ENCODE results near the gene AMPH.
A peak's percentile ranks its signal among the peaks of the same experiment; 100 is the strongest.
"Not testable (repeated sequence)": the region's sequence is repeated elsewhere in the genome, so short reads cannot be mapped to it uniquely, and the experiment has no call there.

AMPH gene

GRCh38 chr7:38351601-38352000, 279.6 kb downstream of the AMPH start:
- no peak overlapping the region for H3K4me3 ChIP-seq (ENCODE audit: low read length)
- no peak for TF ChIP-seq ZNF274 (IDR thresholded peaks at IDR 0.05; ENCODE audit: low read depth, low read length)

- H3K4me3 ChIP-seq (ENCODE audit: low read length) = peak overlapping the region; percentile 69; the same call in 1 of the 2 replicates
These were observed 280.4 kb downstream of the AMPH start for GRCh38 chr7:38350777-38351176.

- H3K4me3 ChIP-seq (ENCODE audit: low read length) = peak overlapping the region; percentile 60; the same call in 1 of the 2 replicates
These were observed 281.1 kb downstream of the AMPH start for GRCh38 chr7:38349869-38350583.

GRCh38 chr7:38349126-38349795, 281.9 kb downstream of the AMPH start:
- peak overlapping the region; percentile 60; the same call in 1 of the 2 replicates for H3K4me3 ChIP-seq (ENCODE audit: low read length)

GRCh38 chr7:38345299-38346172, 285.6 kb downstream of the AMPH start:
- H3K4me3 ChIP-seq (ENCODE audit: low read length) = not testable (repeated sequence)

- H3K4me3 ChIP-seq (ENCODE audit: low read length) = not testable (repeated sequence)
These were observed 286.4 kb downstream of the AMPH start for GRCh38 chr7:38344741-38345140.

GRCh38 chr7:38342135-38342534, 289.0 kb downstream of the AMPH start:
- not testable (repeated sequence) for H3K4me3 ChIP-seq (ENCODE audit: low read length)

- H3K4me3 ChIP-seq (ENCODE audit: low read length) = not testable (repeated sequence)
These were observed 289.9 kb downstream of the AMPH start for GRCh38 chr7:38341172-38341705.

- H3K4me3 ChIP-seq (ENCODE audit: low read length) = no peak overlapping the region
- no peak for TF ChIP-seq ZNF274 (IDR thresholded peaks at IDR 0.05; ENCODE audit: low read depth, low read length)
These were observed 291.0 kb downstream of the AMPH start for GRCh38 chr7:38339953-38340819.

GRCh38 chr7:38336148-38336515, 295.0 kb downstream of the AMPH start:
- H3K4me3 ChIP-seq (ENCODE audit: low read length) = not testable (repeated sequence)

GRCh38 chr7:38335492-38336147, 295.6 kb downstream of the AMPH start:
- TF ChIP-seq ZNF274 (IDR thresholded peaks at IDR 0.05; ENCODE audit: low read depth, low read length) = no peak
- H3K4me3 ChIP-seq (ENCODE audit: low read length) = peak overlapping the region; percentile 6; the same call in 1 of the 2 replicates

GRCh38 chr7:38335128-38335491, 296.1 kb downstream of the AMPH start:
- TF ChIP-seq ZNF274 (IDR thresholded peaks at IDR 0.05; ENCODE audit: low read depth, low read length) = no peak
- peak overlapping the region; percentile 6; the same call in 1 of the 2 replicates for H3K4me3 ChIP-seq (ENCODE audit: low read length)

GRCh38 chr7:38334163-38334562, 297.0 kb downstream of the AMPH start:
- TF ChIP-seq ZNF274 (IDR thresholded peaks at IDR 0.05; ENCODE audit: low read depth, low read length) = no peak
- no peak overlapping the region for H3K4me3 ChIP-seq (ENCODE audit: low read length)
